BJ (cell line): ENCODE data around the gene CDSN. TPM values are rescaled to one million over a fixed set of nuclear protein-coding genes. Genes with fewer than 3 reads are reported as not detected.

Experiments used
- CTCF ChIA-PET: fragments of 350-600 bp; formaldehyde crosslinking; extraction: SDS; loops from one replicate; lab custom pipeline; 2021; ENCODE audit warnings: antibody characterized with exemption, inconsistent platforms; lab: Yijun Ruan, JAX
- POLR2A ChIA-PET: fragments of 300-600 bp; sonication (Branson Sonifier 250); formaldehyde crosslinking; extraction: SDS; loops from one replicate; lab custom pipeline; 2021; ENCODE audit warnings: antibody characterized with exemption; lab: Charles Lee
- DNase-seq: peaks from one replicate; pipeline ENCODE4 v3.0.0-alpha.2; 2011; ENCODE audit warnings: low read depth
- H3K27me3 ChIP-seq: 2 replicates; pipeline ENCODE4 v1.6.0; 2011; ENCODE audit warnings: low read length; ENCODE audit not compliant: control insufficient read depth, insufficient read depth
- H3K36me3 ChIP-seq: 2 replicates; pipeline ENCODE4 v1.5.1; 2011; ENCODE audit warnings: low read length; ENCODE audit not compliant: control insufficient read depth, insufficient read depth
- H3K4me3 ChIP-seq: 2 replicates; pipeline ENCODE4 v1.5.1; 2011; ENCODE audit warnings: low read depth, mild to moderate bottlenecking, control low read depth, low read length
- polyA plus RNA-seq: library from polyadenylated mRNA; depleted of rRNA; stranded (reverse); fragments of >200 nt; gene quantifications from 2 replicates; pipeline ENCODE4 v1.2.3, GENCODE V29; 2011; rRNA removed
- small RNA-seq: library from RNA; depleted of rRNA; stranded (forward); fragments of <200 nt; gene quantifications from one replicate; pipeline ENCODE3, GENCODE V24; 2012; ENCODE audit warnings: low replicate concordance, low read depth; ENCODE audit not compliant: insufficient read length
- TF ChIP-seq, protein P1 (sequence below): IDR thresholded peaks from 2 replicates; pipeline ENCODE4 v1.5.1; 2011; ENCODE audit warnings: low read depth, mild to moderate bottlenecking, control low read depth, inconsistent platforms, low read length, moderate library complexity; ENCODE audit not compliant: insufficient read depth

CDSN gene
- polyA plus RNA-seq, 1 experiment = not detected

DNA sequence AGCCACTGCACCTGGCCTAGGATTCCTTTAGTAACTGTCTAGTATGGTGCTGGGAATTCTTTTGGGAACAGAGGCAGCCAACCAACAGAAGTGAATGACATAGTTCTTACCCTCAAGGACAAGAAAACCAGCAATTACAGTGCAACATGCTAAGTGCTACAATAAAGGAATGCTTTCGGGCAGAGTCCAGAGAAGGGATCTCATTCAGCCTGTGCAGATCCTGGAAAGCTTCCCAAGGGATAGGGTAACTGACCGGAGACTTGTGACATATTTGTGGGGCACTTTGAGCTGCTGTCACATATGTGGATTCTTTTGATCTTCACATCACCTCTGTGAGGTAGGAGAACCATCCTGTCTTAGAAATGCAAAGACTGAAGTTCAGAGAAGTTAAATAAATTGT lies 54.7 kb downstream of the CDSN start:
- peaks cover 4% of the 10 kb centered on the region for H3K27me3 ChIP-seq
- no peak for DNase-seq
- TF ChIP-seq, protein P1, sequence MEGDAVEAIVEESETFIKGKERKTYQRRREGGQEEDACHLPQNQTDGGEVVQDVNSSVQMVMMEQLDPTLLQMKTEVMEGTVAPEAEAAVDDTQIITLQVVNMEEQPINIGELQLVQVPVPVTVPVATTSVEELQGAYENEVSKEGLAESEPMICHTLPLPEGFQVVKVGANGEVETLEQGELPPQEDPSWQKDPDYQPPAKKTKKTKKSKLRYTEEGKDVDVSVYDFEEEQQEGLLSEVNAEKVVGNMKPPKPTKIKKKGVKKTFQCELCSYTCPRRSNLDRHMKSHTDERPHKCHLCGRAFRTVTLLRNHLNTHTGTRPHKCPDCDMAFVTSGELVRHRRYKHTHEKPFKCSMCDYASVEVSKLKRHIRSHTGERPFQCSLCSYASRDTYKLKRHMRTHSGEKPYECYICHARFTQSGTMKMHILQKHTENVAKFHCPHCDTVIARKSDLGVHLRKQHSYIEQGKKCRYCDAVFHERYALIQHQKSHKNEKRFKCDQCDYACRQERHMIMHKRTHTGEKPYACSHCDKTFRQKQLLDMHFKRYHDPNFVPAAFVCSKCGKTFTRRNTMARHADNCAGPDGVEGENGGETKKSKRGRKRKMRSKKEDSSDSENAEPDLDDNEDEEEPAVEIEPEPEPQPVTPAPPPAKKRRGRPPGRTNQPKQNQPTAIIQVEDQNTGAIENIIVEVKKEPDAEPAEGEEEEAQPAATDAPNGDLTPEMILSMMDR = no peak
- ChIA-PET CTCF (interaction anchor here (0.9 to 7.7 kb wide), 2 partner anchors 14 to 151 kb away, joined by 3 to 40 read pairs; partner anchors contain the start of gene VARS2), POLR2A (no interaction called here)
- no peaks in the 10 kb centered on the region for H3K36me3 ChIP-seq
- no peak overlapping the region for H3K4me3 ChIP-seq

Small RNA genes lying within 50 kb of the gene (small RNA-seq; reads per million reads assigned to genes)
- not detected for gene POLR2LP1
- gene RNU6-1133P = not detected

Other genes with a start within 250 kb of the CDSN start
- gene DDR1, start 235.9 kb downstream of the CDSN start, polyA plus RNA-seq = 10.6 and 17.0 TPM in 2 replicates
- gene GTF2H4, start 212.2 kb downstream of the CDSN start, polyA plus RNA-seq = 24.9 and 28.2 TPM in 2 replicates
- gene VARS2, start 206.2 kb downstream of the CDSN start, polyA plus RNA-seq = 14.8 and 16.1 TPM in 2 replicates
- not detected in 2 replicates for gene SFTA2, start 188.3 kb downstream of the CDSN start, polyA plus RNA-seq
- gene MUCL3, start 179.5 kb downstream of the CDSN start, polyA plus RNA-seq = not detected in 2 replicates
- not detected in 2 replicates for gene MUC21, start 136.7 kb downstream of the CDSN start, polyA plus RNA-seq
- gene MUC22, start 110.0 kb downstream of the CDSN start, polyA plus RNA-seq = not detected in 2 replicates
- gene C6orf15, start 7.9 kb downstream of the CDSN start, polyA plus RNA-seq = not detected in 2 replicates
- 4.9 and 6.7 TPM in 2 replicates for gene PSORS1C1, start 5.6 kb downstream of the CDSN start, polyA plus RNA-seq
- not detected in 2 replicates for gene PSORS1C2, start 18.6 kb upstream of the CDSN start, polyA plus RNA-seq
- gene CCHCR1, start 37.4 kb upstream of the CDSN start, polyA plus RNA-seq = 11.0 and 15.5 TPM in 2 replicates
- 8.5 and 10.4 TPM in 2 replicates for gene TCF19, start 38.1 kb upstream of the CDSN start, polyA plus RNA-seq
- 0.11 and 0.22 TPM in 2 replicates for gene POU5F1, start 50.2 kb upstream of the CDSN start, polyA plus RNA-seq
- 435 and 776 TPM in 2 replicates for gene HLA-C, start 151.6 kb upstream of the CDSN start, polyA plus RNA-seq
- gene HLA-B, start 236.7 kb upstream of the CDSN start, polyA plus RNA-seq = 1,142 and 1,777 TPM in 2 replicates